ENCODE results near the gene RNF151. TPM values are rescaled to one million over a fixed set of nuclear protein-coding genes. Genes with fewer than 3 reads are reported as not detected.

Gene RNF151
- total and polyA plus RNA-seq, 2 of the 13 experiments (the other 11 are each of a cell fraction or from before 2014, with no cell fraction given): not detected

DNA sequence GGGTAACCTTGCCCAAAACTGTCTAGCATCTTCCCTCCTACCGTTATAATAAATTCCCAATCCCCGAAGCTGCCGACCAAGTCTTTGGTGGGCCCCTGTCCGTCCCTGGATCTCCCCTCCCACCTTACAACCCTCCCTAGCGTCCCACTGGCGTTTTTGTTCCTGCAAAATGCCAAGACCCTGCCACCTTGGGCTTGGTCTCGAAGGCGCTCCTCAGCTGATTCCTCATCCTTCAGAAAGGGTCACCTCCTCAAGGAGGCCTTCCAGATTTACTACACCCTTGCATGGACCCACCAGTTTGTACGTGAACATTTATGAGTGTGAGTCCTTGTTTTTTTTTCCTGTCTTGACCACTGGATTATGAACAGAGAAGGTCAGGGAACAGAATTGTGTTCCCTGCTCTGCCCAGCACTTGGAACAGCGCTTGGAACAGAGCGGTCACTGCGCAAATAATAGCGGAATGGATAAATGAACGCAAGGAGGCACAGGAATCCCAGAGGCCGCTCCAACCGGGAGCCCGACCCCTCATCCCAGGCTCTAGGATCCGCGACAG is 16.4 kb downstream of the RNF151 start (continued):
- no peak for TF ChIP-seq ZNF800 (CRISPR knock-in tag; IDR thresholded peaks at IDR 0.05)
- no peak for TF ChIP-seq CENPBD1 (CRISPR knock-in tag; IDR thresholded peaks at IDR 0.05; ENCODE audit: borderline replicate concordance, low read depth)
- TF ChIP-seq RFX3 (CRISPR knock-in tag; IDR thresholded peaks at IDR 0.05): no peak
- no peak for TF ChIP-seq RORA (CRISPR knock-in tag; IDR thresholded peaks at IDR 0.05)
- no peak for TF ChIP-seq HOXA5 (CRISPR knock-in tag; IDR thresholded peaks at IDR 0.05)
- TF ChIP-seq, protein P1, sequence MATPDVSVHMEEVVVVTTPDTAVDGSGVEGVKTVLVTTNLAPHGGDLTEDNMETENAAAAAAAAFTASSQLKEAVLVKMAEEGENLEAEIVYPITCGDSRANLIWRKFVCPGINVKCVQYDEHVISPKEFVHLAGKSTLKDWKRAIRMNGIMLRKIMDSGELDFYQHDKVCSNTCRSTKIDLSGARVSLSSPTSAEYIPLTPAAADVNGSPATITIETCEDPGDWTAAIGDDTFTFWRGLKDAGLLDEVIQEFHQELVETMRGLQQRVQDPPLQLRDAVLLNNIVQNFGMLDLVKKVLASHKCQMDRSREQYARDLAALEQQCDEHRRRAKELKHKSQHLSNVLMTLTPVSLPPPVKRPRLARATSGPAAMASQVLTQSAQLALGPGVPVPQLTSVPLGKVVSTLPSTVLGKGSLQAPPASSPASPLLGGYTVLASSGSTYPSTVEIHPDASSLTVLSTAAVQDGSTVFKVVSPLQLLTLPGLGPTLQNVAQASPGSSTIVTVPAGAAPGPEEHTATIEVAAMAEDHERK (CRISPR knock-in tag; IDR thresholded peaks at IDR 0.05; ENCODE audit: low read depth): no peak
- TF ChIP-seq, protein P2, sequence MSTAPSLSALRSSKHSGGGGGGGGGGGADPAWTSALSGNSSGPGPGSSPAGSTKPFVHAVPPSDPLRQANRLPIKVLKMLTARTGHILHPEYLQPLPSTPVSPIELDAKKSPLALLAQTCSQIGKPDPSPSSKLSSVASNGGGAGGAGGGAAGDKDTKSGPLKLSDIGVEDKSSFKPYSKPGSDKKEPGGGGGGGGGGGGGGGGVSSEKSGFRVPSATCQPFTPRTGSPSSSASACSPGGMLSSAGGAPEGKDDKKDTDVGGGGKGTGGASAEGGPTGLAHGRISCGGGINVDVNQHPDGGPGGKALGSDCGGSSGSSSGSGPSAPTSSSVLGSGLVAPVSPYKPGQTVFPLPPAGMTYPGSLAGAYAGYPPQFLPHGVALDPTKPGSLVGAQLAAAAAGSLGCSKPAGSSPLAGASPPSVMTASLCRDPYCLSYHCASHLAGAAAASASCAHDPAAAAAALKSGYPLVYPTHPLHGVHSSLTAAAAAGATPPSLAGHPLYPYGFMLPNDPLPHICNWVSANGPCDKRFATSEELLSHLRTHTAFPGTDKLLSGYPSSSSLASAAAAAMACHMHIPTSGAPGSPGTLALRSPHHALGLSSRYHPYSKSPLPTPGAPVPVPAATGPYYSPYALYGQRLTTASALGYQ (CRISPR knock-in tag; IDR thresholded peaks at IDR 0.05): no peak
- no peak for TF ChIP-seq HNRNPLL (IDR thresholded peaks at IDR 0.05; ENCODE audit: low read depth, low read length, poor library complexity, severe bottlenecking)
- TF ChIP-seq ZNF672 (CRISPR knock-in tag; IDR thresholded peaks at IDR 0.05): no peak
- 0 out of 2 replicates have a peak, but pooled peaks have one; percentile 41 for TF ChIP-seq TMF1 (CRISPR knock-in tag; IDR thresholded peaks at IDR 0.05; ENCODE audit: low read depth)
- TF ChIP-seq, protein P3, sequence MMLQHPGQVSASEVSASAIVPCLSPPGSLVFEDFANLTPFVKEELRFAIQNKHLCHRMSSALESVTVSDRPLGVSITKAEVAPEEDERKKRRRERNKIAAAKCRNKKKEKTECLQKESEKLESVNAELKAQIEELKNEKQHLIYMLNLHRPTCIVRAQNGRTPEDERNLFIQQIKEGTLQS (CRISPR knock-in tag; IDR thresholded peaks at IDR 0.05): no peak
- no peak for TF ChIP-seq ZNF619 (CRISPR knock-in tag; IDR thresholded peaks at IDR 0.05)
- no peak for TF ChIP-seq DMAP1 (CRISPR knock-in tag; IDR thresholded peaks at IDR 0.05)
- TF ChIP-seq TBP (CRISPR knock-in tag; IDR thresholded peaks at IDR 0.05): no peak
- no peak for TF ChIP-seq GATAD1 (CRISPR knock-in tag; IDR thresholded peaks at IDR 0.05)
- 0 out of 2 replicates have a peak, but pooled peaks have one; percentile 4 for TF ChIP-seq ZBTB39 (CRISPR knock-in tag; IDR thresholded peaks at IDR 0.05)
- TF ChIP-seq, protein P4, sequence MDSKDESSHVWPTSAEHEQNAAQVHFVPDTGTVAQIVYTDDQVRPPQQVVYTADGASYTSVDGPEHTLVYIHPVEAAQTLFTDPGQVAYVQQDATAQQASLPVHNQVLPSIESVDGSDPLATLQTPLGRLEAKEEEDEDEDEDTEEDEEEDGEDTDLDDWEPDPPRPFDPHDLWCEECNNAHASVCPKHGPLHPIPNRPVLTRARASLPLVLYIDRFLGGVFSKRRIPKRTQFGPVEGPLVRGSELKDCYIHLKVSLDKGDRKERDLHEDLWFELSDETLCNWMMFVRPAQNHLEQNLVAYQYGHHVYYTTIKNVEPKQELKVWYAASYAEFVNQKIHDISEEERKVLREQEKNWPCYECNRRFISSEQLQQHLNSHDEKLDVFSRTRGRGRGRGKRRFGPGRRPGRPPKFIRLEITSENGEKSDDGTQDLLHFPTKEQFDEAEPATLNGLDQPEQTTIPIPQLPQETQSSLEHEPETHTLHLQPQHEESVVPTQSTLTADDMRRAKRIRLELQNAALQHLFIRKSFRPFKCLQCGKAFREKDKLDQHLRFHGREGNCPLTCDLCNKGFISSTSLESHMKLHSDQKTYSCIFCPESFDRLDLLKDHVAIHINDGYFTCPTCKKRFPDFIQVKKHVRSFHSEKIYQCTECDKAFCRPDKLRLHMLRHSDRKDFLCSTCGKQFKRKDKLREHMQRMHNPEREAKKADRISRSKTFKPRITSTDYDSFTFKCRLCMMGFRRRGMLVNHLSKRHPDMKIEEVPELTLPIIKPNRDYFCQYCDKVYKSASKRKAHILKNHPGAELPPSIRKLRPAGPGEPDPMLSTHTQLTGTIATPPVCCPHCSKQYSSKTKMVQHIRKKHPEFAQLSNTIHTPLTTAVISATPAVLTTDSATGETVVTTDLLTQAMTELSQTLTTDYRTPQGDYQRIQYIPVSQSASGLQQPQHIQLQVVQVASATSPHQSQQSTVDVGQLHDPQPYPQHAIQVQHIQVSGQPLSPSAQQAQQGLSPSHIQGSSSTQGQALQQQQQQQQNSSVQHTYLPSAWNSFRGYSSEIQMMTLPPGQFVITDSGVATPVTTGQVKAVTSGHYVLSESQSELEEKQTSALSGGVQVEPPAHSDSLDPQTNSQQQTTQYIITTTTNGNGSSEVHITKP (CRISPR knock-in tag; IDR thresholded peaks at IDR 0.05; ENCODE audit: low read depth): 0 out of 2 replicates have a peak, but pooled peaks have one; percentile 19
- TF ChIP-seq ZNF678 (CRISPR knock-in tag; IDR thresholded peaks at IDR 0.05): 0 out of 2 replicates have a peak, but pooled peaks have one; percentile 25

Data from HepG2 (cell line).